Measurements from ENCODE around the gene ARX.

ARX gene

DNA sequence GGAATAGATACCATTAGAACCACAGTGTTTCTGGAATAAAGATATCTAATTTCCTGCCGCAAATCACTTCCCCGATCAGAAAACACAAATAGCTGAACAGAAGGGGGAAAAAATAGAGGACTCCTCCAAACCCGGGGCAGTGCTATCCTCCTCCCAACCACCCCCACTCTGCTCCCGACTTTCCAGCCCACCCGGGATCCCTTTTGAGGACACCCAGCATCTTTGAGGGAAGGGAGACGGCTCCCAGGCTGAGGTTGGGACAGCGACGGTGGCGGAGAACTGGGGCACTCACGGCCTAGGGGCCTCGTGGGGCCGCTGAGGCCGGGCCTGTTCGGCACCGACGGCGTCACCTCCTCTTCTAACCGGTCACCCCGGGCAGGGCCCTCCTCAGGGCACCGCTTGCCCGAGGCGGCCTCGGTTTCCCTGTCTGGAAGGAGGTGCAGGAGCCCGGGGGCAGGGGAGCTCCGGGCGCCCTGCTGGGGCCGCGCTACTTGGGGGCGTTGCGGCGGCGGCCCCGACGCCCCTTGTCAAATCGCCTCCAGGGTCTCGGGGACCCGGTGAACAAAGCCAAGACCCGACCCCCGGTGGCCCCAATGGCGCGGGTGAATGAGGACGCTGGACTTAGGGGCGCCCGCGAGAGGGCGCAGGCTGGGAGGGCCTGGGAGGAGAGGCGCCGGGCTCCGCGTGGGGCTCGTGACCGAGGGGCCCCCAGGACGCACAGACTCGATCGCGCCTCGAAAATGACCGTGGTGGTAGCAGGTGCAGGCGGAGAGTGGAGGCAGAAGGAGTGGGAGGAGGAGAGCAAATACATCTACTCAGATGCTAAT lies 6.9 kb upstream of the ARX start:
- TF ChIP-seq CTCF (IDR thresholded peaks at IDR 0.05; ENCODE audit: extremely low read depth, missing control alignments): peak; percentile 10
- no peak for DNase-seq (ENCODE audit: low spot score)

GRCh38 chrX:25020905-25021449 lies 5.2 kb upstream of the ARX start:
- peak; percentile 47 for TF ChIP-seq CTCF (IDR thresholded peaks at IDR 0.05; ENCODE audit: extremely low read depth, missing control alignments)
- peak; percentile 79 for DNase-seq (ENCODE audit: low spot score)

DNA sequence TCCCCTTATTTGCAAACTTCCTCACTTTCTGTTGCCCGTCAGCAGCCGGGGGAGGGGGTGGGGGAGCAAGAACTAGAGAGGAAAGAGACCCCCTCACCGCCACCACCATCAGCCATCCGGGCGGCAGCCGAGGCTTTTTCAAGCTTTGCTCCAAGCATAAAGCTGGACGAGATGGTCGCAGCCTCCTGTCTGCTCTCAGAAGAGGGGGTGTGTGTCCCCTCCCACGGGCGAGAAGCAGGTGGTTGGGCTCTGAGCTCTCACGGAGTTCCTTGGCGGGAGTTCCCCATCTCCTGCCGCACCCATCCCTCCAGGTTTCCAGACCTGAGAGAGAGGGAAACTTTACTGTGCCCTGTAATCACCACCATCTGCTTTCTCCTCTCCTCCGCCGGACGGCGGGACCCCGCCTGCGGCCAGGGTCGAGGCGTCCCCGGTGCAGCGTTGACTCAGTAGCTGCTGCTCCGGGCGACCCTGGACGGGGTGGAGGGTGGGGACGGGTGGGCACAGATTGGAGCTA lies 4.7 kb upstream of the ARX start:
- no peak for TF ChIP-seq CTCF (IDR thresholded peaks at IDR 0.05; ENCODE audit: extremely low read depth, missing control alignments)
- no peak for DNase-seq (ENCODE audit: low spot score)

GRCh38 chrX:25019707-25020390 lies 4.1 kb upstream of the ARX start:
- no peak for TF ChIP-seq CTCF (IDR thresholded peaks at IDR 0.05; ENCODE audit: extremely low read depth, missing control alignments)
- no peak for DNase-seq (ENCODE audit: low spot score)

GRCh38 chrX:25018682-25019081 lies 2.9 kb upstream of the ARX start:
- no peak for TF ChIP-seq CTCF (IDR thresholded peaks at IDR 0.05; ENCODE audit: extremely low read depth, missing control alignments)
- no peak for DNase-seq (ENCODE audit: low spot score)

GRCh38 chrX:25017667-25018247 lies 2.0 kb upstream of the ARX start:
- no peak for DNase-seq (ENCODE audit: low spot score)

More at GRCh38 chrX:25017667-25018247, 2.0 kb upstream of the ARX start:
- TF ChIP-seq CTCF (IDR thresholded peaks at IDR 0.05; ENCODE audit: extremely low read depth, missing control alignments): no peak

All from GM20000 (cell line).